Activated CD4-positive, alpha-beta memory T cell treated with anti-CD3 and anti-CD28 coated beads, Interleukin-2, amount 10 ng/mL, durations not matched to agents 7 days and 5 days (primary cell): ENCODE measurements around the gene BLMH. TPM values are rescaled to one million over a fixed set of nuclear protein-coding genes. Genes with fewer than 3 reads are reported as not detected.
"Not testable (repeated sequence)": the region's sequence is repeated elsewhere in the genome, so short reads cannot be mapped to it uniquely, and the experiment has no call there.

ENCODE experiments used
- CTCF ChIA-PET: fragments of 350-600 bp; sonication (Branson Sonifier 250); formaldehyde crosslinking; loops from one replicate; lab custom pipeline; 2021; ENCODE audit warnings: antibody characterized with exemption, inconsistent platforms; lab: Charles Lee
- POLR2A ChIA-PET: fragments of 350-600 bp; sonication (Branson Sonifier 250); formaldehyde crosslinking; loops from one replicate; lab custom pipeline; 2021; ENCODE audit warnings: antibody characterized with exemption; lab: Charles Lee
- DNase-seq: peaks from one replicate; pipeline ENCODE4 v3.0.0-alpha.2; 2020
- H3K27ac Mint-ChIP-seq: one replicate; pipeline ENCODE4 v1.8.0; 2021; ENCODE audit warnings: mild to moderate bottlenecking, mixed read lengths
- H3K27me3 Mint-ChIP-seq: one replicate; pipeline ENCODE4 v1.8.0; 2021; ENCODE audit warnings: mixed read lengths
- H3K36me3 Mint-ChIP-seq: one replicate; pipeline ENCODE4 v1.8.0; 2021; ENCODE audit warnings: low read depth, mixed read lengths
- H3K4me1 Mint-ChIP-seq: one replicate; pipeline ENCODE4 v1.8.0; 2021; ENCODE audit warnings: mixed read lengths
- H3K4me3 Mint-ChIP-seq: one replicate; pipeline ENCODE4 v1.8.0; 2021; ENCODE audit warnings: mild to moderate bottlenecking, mixed read lengths
- H3K9me3 Mint-ChIP-seq: one replicate; pipeline ENCODE4 v1.8.0; 2021; ENCODE audit warnings: mixed read lengths
- total RNA-seq, 2 experiments: library from RNA; stranded (reverse); gene quantifications; one replicate each; pipeline ENCODE4 v1.2.3, GENCODE V29; 2021

Gene BLMH
- total RNA-seq, 2 experiments from 2014 or later: 47.3 to 52.8 TPM

DNA sequence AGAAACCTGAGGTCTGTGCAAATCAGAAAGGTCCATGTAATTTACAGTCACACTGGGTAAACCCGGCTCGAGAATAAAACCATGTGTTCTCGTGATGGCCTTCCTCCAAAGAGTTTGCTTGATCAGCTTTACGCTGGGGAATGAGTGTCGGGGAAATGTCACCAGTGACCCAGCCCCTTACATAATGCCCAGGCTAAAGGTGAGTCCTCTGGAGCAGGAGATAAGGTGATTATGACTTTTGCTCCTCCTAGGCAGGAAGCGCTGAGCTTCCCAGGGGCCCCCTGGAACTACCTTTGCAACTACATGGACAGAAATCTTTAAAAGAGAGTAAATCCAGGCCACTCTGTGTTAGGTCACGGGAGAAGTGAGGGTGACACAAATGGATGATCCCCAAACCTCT, 71.9 kb downstream of the BLMH start:
- ChIA-PET CTCF (interaction anchor here (0.9 kb wide), 1 partner anchor 18 kb away, joined by 6 read pairs; no protein-coding TSS in a partner anchor), POLR2A (no interaction called here)
- Mint-ChIP-seq H3K9me3 (no peaks in the 10 kb centered on the region), H3K27me3 (no peaks in the 10 kb centered on the region), H3K4me3 (no peak overlapping the region), H3K36me3 (no peaks in the 10 kb centered on the region), H3K4me1 (no peaks in the 10 kb centered on the region), H3K27ac (no peak overlapping the region)
- DNase-seq: no peak

- ChIA-PET CTCF (no interaction called here), POLR2A (no interaction called here)
- H3K27ac Mint-ChIP-seq: no peak overlapping the region
- H3K36me3 Mint-ChIP-seq: no peaks in the 10 kb centered on the region
- no peaks in the 10 kb centered on the region for H3K27me3 Mint-ChIP-seq
- no peak for DNase-seq
- H3K4me3 Mint-ChIP-seq: no peak overlapping the region
- H3K4me1 Mint-ChIP-seq: no peaks in the 10 kb centered on the region
- H3K9me3 Mint-ChIP-seq: no peaks in the 10 kb centered on the region
Observed at GRCh38 chr17:30219315-30219714, 72.4 kb downstream of the BLMH start.

GRCh38 chr17:30218799-30219198, 72.9 kb downstream of the BLMH start:
- H3K27me3 Mint-ChIP-seq: no peaks in the 10 kb centered on the region
- CTCF ChIA-PET: no interaction called here
- no peaks in the 10 kb centered on the region for H3K4me1 Mint-ChIP-seq
- H3K36me3 Mint-ChIP-seq: no peaks in the 10 kb centered on the region
- no peak overlapping the region for H3K27ac Mint-ChIP-seq
- no peak overlapping the region for H3K4me3 Mint-ChIP-seq
- no peak for DNase-seq
- POLR2A ChIA-PET: no interaction called here
- no peaks in the 10 kb centered on the region for H3K9me3 Mint-ChIP-seq

DNA sequence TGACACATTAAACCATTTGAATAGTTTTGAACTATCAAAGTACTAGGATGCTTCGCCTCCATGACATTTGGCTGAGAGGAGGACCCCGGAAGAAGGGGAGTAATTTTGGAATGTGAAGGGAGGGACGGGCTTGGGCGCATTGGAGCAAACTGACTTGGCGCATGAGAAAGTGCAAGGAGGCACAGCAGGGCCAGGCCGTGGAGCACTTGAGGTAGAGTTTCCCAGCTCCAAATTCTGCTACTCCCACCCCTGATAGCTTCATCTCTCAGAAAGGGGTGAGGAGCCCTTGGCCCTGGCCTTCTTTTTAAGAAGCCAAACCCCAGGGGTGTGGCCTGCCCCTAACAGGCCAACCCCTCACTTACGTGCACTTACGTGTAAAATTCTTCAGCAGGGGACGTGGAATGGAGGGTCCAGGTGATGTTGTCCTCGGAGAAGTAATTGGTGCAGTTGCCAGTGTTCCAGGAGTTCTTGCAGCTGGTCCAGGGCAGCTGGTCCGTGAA, 73.9 kb downstream of the BLMH start:
- Mint-ChIP-seq H3K36me3 (no peaks in the 10 kb centered on the region), H3K9me3 (no peaks in the 10 kb centered on the region), H3K4me1 (no peaks in the 10 kb centered on the region), H3K27me3 (no peaks in the 10 kb centered on the region), H3K4me3 (no peak overlapping the region), H3K27ac (no peak overlapping the region)
- ChIA-PET POLR2A (no interaction called here), CTCF (no interaction called here)
- no peak for DNase-seq

- no peaks in the 10 kb centered on the region for H3K27me3 Mint-ChIP-seq
- no peaks in the 10 kb centered on the region for H3K36me3 Mint-ChIP-seq
- POLR2A ChIA-PET: no interaction called here
- H3K9me3 Mint-ChIP-seq: no peaks in the 10 kb centered on the region
- no peak overlapping the region for H3K4me3 Mint-ChIP-seq
- H3K27ac Mint-ChIP-seq: no peak overlapping the region
- DNase-seq: no peak
- H3K4me1 Mint-ChIP-seq: peaks cover under 1% of the 10 kb centered on the region
- CTCF ChIA-PET: no interaction called here
Observed at GRCh38 chr17:30217054-30217453, 74.7 kb downstream of the BLMH start.

DNA sequence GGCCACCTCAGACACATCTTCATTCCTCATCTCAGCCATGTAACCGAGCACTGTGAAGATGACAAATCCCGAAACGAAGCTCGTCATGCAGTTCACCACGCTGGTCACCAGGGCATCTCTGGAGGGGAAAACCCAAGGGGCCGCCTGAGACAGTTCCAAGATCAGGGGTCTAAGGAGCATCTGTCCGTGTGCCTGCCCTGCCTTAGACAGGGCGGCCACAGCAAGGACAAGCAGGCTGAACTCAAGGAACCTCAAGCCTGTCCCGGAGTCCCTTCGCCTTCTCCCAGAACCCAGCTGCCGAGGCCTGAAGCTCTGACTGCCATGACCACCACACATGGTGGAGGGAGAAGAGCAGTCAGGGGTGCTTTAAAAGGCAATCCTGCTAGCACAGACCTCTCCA, 79.0 kb downstream of the BLMH start:
- CTCF ChIA-PET: no interaction called here
- peaks cover 7% of the 10 kb centered on the region for H3K27me3 Mint-ChIP-seq
- no peak overlapping the region for H3K4me3 Mint-ChIP-seq
- POLR2A ChIA-PET: no interaction called here
- H3K9me3 Mint-ChIP-seq: no peaks in the 10 kb centered on the region
- no peak for DNase-seq
- H3K27ac Mint-ChIP-seq: no peak overlapping the region
- no peaks in the 10 kb centered on the region for H3K36me3 Mint-ChIP-seq
- H3K4me1 Mint-ChIP-seq: peaks cover 14% of the 10 kb centered on the region

DNA sequence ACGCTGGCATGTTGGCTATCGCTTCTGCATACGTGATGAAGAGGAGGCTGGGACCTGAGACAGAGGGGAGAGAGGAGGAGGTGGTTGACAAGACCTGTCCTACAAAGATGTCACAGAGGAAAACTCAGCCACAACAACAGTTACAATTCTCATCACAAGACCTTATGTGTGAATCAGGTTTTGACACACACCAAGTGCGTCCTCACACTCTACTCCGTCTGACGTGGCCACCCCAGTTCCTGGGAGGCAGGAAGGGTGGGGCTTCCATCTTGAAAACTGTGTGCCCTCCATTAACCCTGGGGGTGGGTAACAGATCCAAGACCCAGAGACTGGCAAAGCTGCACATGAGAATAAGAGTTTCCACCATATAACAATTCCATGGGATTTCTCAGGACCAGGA, 80.4 kb downstream of the BLMH start:
- no peak for DNase-seq
- Mint-ChIP-seq H3K36me3 (no peaks in the 10 kb centered on the region), H3K9me3 (no peaks in the 10 kb centered on the region), H3K27me3 (peaks cover 13% of the 10 kb centered on the region), H3K4me1 (peaks cover 14% of the 10 kb centered on the region), H3K27ac (no peak overlapping the region), H3K4me3 (no peak overlapping the region)
- ChIA-PET CTCF (no interaction called here), POLR2A (interaction anchor here (1.1 kb wide), 1 partner anchor 75 kb away, joined by 3 read pairs; no protein-coding TSS in a partner anchor)

- H3K4me3 Mint-ChIP-seq: no peak overlapping the region
- H3K27me3 Mint-ChIP-seq: peaks cover 16% of the 10 kb centered on the region
- ChIA-PET POLR2A (no interaction called here), CTCF (no interaction called here)
- no peak for DNase-seq
- peaks cover 14% of the 10 kb centered on the region for H3K4me1 Mint-ChIP-seq
- H3K27ac Mint-ChIP-seq: no peak overlapping the region
- no peaks in the 10 kb centered on the region for H3K9me3 Mint-ChIP-seq
- H3K36me3 Mint-ChIP-seq: no peaks in the 10 kb centered on the region
Observed at GRCh38 chr17:30210901-30211300, 80.8 kb downstream of the BLMH start.

DNA sequence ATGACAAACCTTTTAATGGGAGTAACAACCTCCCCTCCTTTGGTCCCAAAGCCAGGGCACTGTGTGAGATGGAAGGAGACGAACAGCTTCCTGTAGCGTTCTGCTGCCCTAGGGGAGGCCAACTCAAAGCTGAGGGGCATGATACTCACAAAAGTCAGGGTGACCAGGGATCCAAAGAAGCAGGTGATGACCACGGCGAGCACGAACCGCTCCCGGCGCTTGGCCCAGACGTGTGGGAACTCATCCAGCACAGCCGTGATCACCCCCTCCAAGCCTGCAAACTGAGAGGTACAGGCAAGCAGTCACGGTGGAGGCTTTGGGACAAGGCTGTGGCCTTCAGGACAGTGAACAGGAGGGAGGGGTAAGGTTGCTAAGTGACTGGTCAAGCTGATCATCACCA, 81.4 kb downstream of the BLMH start:
- Mint-ChIP-seq H3K27me3 (peaks cover 19% of the 10 kb centered on the region), H3K4me1 (peaks cover 14% of the 10 kb centered on the region), H3K36me3 (no peaks in the 10 kb centered on the region), H3K27ac (no peak overlapping the region), H3K9me3 (no peaks in the 10 kb centered on the region), H3K4me3 (no peak overlapping the region)
- CTCF ChIA-PET: no interaction called here
- POLR2A ChIA-PET: no interaction called here
- no peak for DNase-seq

DNA sequence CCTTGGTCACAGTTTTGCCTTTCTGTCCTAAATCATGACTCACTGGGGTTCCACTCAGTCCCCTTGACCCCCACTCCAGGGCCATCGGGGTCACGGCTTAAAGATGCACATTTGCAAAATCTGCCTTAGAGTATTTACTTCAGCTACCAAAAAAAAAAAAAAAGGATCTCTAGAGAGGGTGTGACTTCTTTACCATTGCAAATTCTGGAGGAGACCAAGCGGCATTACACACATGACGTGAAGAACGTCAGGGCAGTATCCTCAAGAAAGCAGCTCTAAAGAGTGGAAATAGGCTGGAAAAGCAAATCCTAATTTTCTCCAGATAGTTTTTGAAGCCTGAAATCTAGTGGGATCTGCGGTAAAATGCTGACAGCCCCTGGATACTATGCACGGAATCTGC, 81.8 kb downstream of the BLMH start:
- H3K27me3 Mint-ChIP-seq: peaks cover 19% of the 10 kb centered on the region
- CTCF ChIA-PET: no interaction called here
- H3K36me3 Mint-ChIP-seq: no peaks in the 10 kb centered on the region
- no peak overlapping the region for H3K27ac Mint-ChIP-seq
- peaks cover 14% of the 10 kb centered on the region for H3K4me1 Mint-ChIP-seq
- POLR2A ChIA-PET: no interaction called here
- peak; percentile 9 for DNase-seq
- H3K4me3 Mint-ChIP-seq: no peak overlapping the region
- no peaks in the 10 kb centered on the region for H3K9me3 Mint-ChIP-seq

DNA sequence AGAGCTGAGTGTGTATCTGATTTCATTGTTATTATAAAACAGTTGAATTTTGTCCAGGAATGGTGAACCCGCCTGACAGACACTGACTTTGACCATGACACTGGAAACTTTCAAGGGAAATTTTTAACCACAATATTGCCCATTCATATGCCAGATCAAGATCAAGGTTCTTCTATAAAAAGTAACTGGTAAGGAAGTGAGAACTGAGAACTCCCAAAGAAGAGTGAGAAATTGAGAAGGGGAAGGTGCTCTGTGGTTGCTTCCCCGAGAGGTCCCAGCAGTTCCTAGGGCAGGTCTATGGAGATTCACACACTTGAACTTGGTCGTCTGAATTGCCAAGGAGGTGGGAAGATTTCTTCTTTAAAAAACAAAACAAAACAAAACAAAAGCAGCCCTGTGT, 83.5 kb downstream of the BLMH start:
- no peaks in the 10 kb centered on the region for H3K9me3 Mint-ChIP-seq
- ChIA-PET CTCF (no interaction called here), POLR2A (no interaction called here)
- no peak overlapping the region for H3K4me3 Mint-ChIP-seq
- H3K36me3 Mint-ChIP-seq: no peaks in the 10 kb centered on the region
- peaks cover 26% of the 10 kb centered on the region for H3K27me3 Mint-ChIP-seq
- H3K4me1 Mint-ChIP-seq: peaks cover 14% of the 10 kb centered on the region
- no peak for DNase-seq
- no peak overlapping the region for H3K27ac Mint-ChIP-seq

GRCh38 chr17:30207655-30208054, 84.1 kb downstream of the BLMH start:
- H3K4me3 Mint-ChIP-seq: no peak overlapping the region
- no peak overlapping the region for H3K27ac Mint-ChIP-seq
- CTCF ChIA-PET: no interaction called here

GRCh38 chr17:30203471-30203981, 88.2 kb downstream of the BLMH start:
- H3K27me3 Mint-ChIP-seq: peaks cover 33% of the 10 kb centered on the region
- POLR2A ChIA-PET: no interaction called here
- H3K9me3 Mint-ChIP-seq: no peaks in the 10 kb centered on the region
- no peak overlapping the region for H3K27ac Mint-ChIP-seq
- H3K4me3 Mint-ChIP-seq: no peak overlapping the region
- CTCF ChIA-PET: interaction anchor here (0.9 kb wide), 1 partner anchor 133 kb away, joined by 4 read pairs; no protein-coding TSS in a partner anchor
- H3K36me3 Mint-ChIP-seq: no peaks in the 10 kb centered on the region
- DNase-seq: no peak
- no peaks in the 10 kb centered on the region for H3K4me1 Mint-ChIP-seq

More at GRCh38 chr17:30207655-30208054, 84.1 kb downstream of the BLMH start:
- peaks cover 28% of the 10 kb centered on the region for H3K27me3 Mint-ChIP-seq
- POLR2A ChIA-PET: no interaction called here
- no peak for DNase-seq
- no peaks in the 10 kb centered on the region for H3K9me3 Mint-ChIP-seq
- H3K36me3 Mint-ChIP-seq: no peaks in the 10 kb centered on the region
- H3K4me1 Mint-ChIP-seq: peaks cover 14% of the 10 kb centered on the region

- POLR2A ChIA-PET, H3K36me3 Mint-ChIP-seq, DNase-seq, CTCF ChIA-PET, H3K9me3 Mint-ChIP-seq, H3K4me1 Mint-ChIP-seq, H3K4me3 Mint-ChIP-seq, H3K27ac Mint-ChIP-seq: not testable (repeated sequence)
- H3K27me3 Mint-ChIP-seq: peaks cover 24% of the 10 kb centered on the region
Observed at GRCh38 chr17:30200656-30201055, 91.1 kb downstream of the BLMH start.
